ENCODE measurements around the gene AQP10. TPM values are rescaled to one million over a fixed set of nuclear protein-coding genes. Genes with fewer than 3 reads are reported as not detected.
"Not testable (repeated sequence)": the region's sequence is repeated elsewhere in the genome, so short reads cannot be mapped to it uniquely, and the experiment has no call there.

AQP10 gene
- total RNA-seq, 1 donor from 2014 or later: 0.64 TPM

GRCh38 chr1:154337253-154337894, 16.5 kb downstream of the AQP10 start:
- no peak overlapping the region for H3K4me3 ChIP-seq
- H3K36me3 ChIP-seq: peaks cover 42% of the 10 kb centered on the region
- no peak for TF ChIP-seq CTCF (IDR thresholded peaks at IDR 0.05)
- H3K4me1 ChIP-seq: peaks cover 16% of the 10 kb centered on the region
- no peak for ATAC-seq
- intact Hi-C loops (cut with DNase I): no loop called here
- no peak overlapping the region for H3K27ac ChIP-seq
- no peaks in the 10 kb centered on the region for H3K9me3 ChIP-seq
- no peaks in the 10 kb centered on the region for H3K27me3 ChIP-seq
- no peak for DNase-seq

- H3K4me1 ChIP-seq: peaks cover 18% of the 10 kb centered on the region
- intact Hi-C loops (cut with DNase I): no loop called here
- DNase-seq (no peak), ATAC-seq (no peak)
- no peak overlapping the region for H3K4me3 ChIP-seq
- H3K36me3 ChIP-seq: peaks cover 51% of the 10 kb centered on the region
- H3K27ac ChIP-seq: no peak overlapping the region
- no peaks in the 10 kb centered on the region for H3K9me3 ChIP-seq
- no peaks in the 10 kb centered on the region for H3K27me3 ChIP-seq
- TF ChIP-seq CTCF (IDR thresholded peaks at IDR 0.05): no peak
Observed at GRCh38 chr1:154338875-154339274, 18.0 kb downstream of the AQP10 start.

DNA sequence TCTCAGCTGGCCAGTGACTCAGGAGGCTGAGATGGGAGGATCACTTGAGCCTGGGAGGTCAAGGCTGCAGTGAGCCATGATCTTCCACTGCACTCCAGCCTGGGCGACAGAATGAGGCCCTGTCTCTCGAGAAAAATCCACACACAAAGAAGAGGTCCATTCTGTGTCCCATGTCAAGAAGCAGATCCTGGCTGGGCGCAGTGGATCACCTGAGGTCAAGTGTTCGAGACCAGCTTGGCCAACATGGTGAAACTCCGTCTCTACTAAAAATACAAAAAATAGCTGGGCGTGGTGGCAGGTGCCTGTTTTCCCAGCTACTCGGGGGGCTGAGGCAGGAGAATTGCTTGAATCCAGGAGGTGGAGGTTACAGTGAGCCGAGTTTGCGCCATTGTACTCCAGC, 20.5 kb downstream of the AQP10 start:
- Histone ChIP-seq H3K27ac (peak overlapping the region; percentile 3), H3K36me3 (peaks cover 65% of the 10 kb centered on the region)
- DNase-seq; H3K9me3 ChIP-seq; H3K27me3 ChIP-seq; H3K4me3 ChIP-seq; H3K4me1 ChIP-seq; intact Hi-C loops (cut with DNase I); ATAC-seq: not testable (repeated sequence)

- intact Hi-C loops (cut with DNase I): no loop called here
- Histone ChIP-seq H3K36me3 (peaks cover 70% of the 10 kb centered on the region), H3K27me3 (no peaks in the 10 kb centered on the region), H3K27ac (peak overlapping the region; percentile 47), H3K9me3 (no peaks in the 10 kb centered on the region), H3K4me3 (no peak overlapping the region), H3K4me1 (peaks cover 5% of the 10 kb centered on the region)
- DNase-seq: no peak
- ATAC-seq: no peak
- TF ChIP-seq CTCF (IDR thresholded peaks at IDR 0.05): no peak
Observed at GRCh38 chr1:154342132-154342531, 21.2 kb downstream of the AQP10 start.

- DNase-seq: peak; percentile 72
- intact Hi-C loops (cut with DNase I): no loop called here
Observed at GRCh38 chr1:154342836-154343472, 22.1 kb downstream of the AQP10 start.

More at GRCh38 chr1:154342836-154343472, 22.1 kb downstream of the AQP10 start:
- ATAC-seq: peak; percentile 72
- peaks cover 9% of the 10 kb centered on the region for H3K4me1 ChIP-seq
- H3K27ac ChIP-seq: peak overlapping the region; percentile 47
- no peak for TF ChIP-seq CTCF (IDR thresholded peaks at IDR 0.05)
- H3K4me3 ChIP-seq: no peak overlapping the region
- peaks cover 74% of the 10 kb centered on the region for H3K36me3 ChIP-seq
- no peaks in the 10 kb centered on the region for H3K9me3 ChIP-seq
- no peaks in the 10 kb centered on the region for H3K27me3 ChIP-seq

Measured in upper lobe of right lung (tissue), 1 donor.